HG03196 (cell line): Measurements from ENCODE around the gene PXYLP1.
"Not testable (repeated sequence)": the region's sequence is repeated elsewhere in the genome, so short reads cannot be mapped to it uniquely, and the experiment has no call there.

Experiments
- ATAC-seq: cut with Tn5 transposase; IDR thresholded peaks from one replicate; pipeline ENCODE4 v1.9.1; 2021; ENCODE audit not compliant: unreplicated experiment

The PXYLP1 gene

DNA sequence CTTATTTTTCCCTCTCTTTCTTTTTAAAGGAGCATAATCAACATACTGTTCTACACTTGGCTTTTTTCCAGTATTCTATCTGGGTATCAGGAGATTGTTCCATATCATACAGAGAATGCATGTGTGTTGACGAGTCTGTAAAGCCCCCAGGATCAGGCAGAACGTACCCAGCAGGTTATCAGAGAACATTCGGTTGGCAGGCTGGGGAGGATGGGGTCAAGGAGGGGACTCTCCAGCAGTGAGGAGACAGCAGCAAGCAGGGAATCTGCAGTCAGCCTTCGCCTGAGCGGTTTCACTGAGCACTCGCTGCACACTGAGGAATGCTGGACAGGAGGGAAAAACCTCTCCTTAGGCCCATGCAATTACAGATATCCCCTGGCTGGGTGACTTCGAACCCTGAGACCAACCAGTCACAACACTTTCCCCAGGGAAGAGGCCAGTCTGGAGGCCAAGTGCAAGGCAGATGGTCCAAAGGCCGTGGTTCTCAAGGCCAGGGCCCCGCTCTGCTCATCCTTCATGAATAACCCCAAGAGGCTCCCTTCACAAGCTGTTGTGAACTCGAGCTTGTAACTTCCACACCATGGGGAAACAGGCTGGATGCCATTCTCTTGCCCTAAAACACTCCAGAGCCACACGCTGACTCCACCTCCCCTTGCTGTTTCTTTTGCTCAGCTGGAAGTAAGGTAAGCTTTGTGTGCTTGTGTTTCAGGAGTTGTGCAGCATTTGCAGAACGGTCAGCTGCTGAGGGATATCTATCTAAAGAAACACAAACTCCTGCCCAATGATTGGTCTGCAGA lies 60.1 kb downstream of the PXYLP1 start:
- ATAC-seq: no peak

DNA sequence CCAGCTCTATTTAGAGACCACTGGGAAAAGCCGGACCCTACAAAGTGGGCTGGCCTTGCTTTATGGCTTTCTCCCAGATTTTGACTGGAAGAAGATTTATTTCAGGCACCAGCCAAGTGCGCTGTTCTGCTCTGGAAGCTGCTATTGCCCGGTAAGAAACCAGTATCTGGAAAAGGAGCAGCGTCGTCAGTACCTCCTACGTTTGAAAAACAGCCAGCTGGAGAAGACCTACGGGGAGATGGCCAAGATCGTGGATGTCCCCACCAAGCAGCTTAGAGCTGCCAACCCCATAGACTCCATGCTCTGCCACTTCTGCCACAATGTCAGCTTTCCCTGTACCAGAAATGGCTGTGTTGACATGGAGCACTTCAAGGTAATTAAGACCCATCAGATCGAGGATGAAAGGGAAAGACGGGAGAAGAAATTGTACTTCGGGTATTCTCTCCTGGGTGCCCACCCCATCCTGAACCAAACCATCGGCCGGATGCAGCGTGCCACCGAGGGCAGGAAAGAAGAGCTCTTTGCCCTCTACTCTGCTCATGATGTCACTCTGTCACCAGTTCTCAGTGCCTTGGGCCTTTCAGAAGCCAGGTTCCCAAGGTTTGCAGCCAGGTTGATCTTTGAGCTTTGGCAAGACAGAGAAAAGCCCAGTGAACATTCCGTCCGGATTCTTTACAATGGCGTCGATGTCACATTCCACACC lies 60.9 kb downstream of the PXYLP1 start:
- no peak for ATAC-seq

- ATAC-seq: no peak
Observed at GRCh38 chr3:141294301-141294700, 62.7 kb downstream of the PXYLP1 start.

DNA sequence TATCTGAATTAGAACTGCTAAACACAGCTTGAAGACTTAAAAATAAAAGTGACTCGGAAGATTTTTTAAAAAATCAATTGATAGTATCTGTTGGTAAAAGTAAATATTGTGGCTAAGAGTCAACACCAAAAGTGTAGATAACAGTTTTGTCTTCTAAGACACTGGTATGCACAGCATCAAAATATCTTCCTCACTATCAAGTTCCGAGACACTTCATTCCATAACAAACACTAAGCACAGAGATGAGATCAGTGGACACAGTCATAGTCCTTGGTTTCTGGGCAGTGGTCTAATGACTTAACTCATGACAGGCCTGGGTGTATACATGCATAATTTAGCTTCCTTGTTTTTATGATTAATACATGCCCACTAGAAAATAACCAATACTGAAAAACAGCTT lies 63.2 kb downstream of the PXYLP1 start:
- ATAC-seq: no peak

DNA sequence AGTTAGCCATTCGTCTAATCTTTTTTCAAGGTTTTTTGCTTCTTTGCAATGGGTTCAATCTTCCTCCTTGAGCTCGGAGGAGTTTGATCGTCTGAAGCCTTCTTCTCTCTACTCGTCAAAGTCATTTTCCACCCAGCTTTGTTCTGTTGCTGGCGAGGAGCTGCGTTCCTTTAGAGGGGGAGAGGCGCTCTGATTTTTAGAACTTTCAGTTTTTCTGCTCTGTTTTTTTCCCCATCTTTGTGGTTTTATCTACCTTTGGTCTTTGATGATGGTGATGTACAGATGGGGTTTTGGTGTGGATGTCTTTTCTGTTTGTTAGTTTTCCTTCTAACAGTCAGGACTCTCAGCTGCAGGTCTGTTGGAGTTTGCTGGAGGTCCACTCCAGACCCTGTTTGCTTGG lies 68.8 kb downstream of the PXYLP1 start:
- ATAC-seq: not testable (repeated sequence)

GRCh38 chr3:141302364-141303141 lies 70.9 kb downstream of the PXYLP1 start:
- ATAC-seq: no peak

GRCh38 chr3:141303481-141304223 lies 72.0 kb downstream of the PXYLP1 start:
- ATAC-seq: no peak

DNA sequence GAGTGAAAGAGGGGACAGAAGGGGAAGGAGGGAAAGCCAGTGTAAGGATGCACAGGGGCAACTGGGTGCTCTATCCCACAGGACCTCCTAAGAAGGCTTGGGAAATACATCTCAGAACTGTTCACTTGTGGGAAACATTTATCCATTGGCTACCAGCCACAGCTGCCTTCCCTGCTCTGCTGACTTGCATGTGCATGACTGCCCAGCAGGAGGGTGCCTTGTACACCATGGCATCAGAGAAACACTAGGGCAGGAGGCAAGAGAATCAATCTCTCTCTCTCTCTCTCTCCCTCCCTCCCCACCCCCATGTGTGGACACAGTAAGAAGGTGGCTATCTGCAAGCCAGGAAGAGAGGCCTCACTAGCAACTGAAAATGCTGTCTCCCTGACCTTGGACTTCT lies 73.8 kb downstream of the PXYLP1 start:
- ATAC-seq: no peak

- no peak for ATAC-seq
Observed at GRCh38 chr3:141306276-141306675, 74.7 kb downstream of the PXYLP1 start.

GRCh38 chr3:141306922-141307321 lies 75.3 kb downstream of the PXYLP1 start:
- ATAC-seq: no peak

DNA sequence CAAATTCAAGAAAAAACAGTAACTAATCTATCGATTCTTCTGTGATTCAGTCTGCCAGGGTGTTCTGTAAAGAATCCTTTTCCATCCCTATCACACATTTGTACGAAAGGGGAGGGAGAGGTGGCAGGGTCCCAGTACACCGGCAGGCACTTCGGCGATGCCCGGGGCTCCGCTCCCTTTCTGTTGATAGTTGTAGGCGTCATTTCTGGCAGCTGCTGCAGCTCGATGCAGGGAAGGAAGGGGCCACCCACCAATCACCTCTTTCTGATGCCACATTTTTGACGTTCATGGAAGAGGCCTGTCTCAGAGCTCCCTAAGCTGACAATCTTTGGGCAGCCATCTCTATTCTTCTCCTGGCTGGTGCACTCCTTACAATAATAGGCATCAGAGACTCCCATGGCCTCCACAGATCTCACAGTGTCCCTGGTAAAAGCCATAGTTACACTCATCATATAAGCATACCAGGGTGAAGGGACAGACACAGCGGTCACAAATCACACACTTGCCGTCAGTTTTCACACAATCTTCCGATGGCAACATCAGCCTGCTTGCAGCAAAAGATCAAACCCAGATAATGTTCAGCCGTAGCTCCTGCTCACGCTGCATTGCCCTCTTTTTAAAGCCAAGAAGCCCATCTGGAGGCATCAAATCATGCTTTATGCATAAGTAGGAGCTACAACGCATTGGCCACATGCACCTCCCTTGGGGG lies 75.9 kb downstream of the PXYLP1 start:
- ATAC-seq: no peak

- ATAC-seq: no peak
Observed at GRCh38 chr3:141308588-141309218, 77.1 kb downstream of the PXYLP1 start.

GRCh38 chr3:141311170-141311495 lies 79.5 kb downstream of the PXYLP1 start:
- no peak for ATAC-seq

DNA sequence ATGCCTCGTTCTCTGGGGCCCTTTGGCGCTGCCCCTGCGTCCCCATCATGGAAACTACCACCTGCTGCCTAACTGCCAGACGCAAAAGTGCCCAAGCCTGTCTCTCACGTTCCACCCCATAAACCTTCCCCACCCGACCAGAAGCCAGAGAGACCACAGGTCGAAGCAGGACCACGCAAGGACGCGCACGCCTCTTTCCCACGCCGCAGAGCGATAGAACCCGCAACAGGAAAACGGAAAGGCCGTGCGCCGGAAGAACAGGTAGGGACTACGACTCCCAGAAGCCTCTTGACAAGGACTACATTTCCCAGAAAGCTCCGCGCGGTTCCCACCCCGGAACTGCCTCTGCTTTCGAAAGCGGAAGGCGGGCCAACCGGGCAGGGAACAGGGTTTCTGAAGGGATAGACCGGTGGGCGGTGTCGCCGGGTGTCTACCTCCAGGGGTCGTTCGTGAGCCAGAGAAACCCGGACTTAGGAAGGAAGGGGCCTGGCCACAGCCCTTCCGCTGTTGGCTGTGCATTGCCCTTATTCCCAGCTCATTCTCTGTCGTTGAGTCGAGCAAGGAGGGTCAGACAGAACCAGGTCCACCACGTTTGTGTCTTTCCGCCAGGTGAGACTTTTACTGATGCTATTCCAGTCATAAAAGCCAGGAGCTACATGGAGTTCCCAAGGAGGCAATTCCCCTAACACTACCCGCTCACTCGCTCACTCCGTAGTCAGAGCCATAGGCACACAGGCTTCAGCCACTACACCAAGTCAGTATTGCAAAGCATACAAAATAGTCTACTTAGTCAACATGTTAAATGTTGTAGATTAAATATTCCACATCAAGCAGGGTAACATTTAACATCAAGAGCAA lies 80.1 kb downstream of the PXYLP1 start:
- ATAC-seq: peak; percentile 97

GRCh38 chr3:141312354-141313092 lies 80.9 kb downstream of the PXYLP1 start:
- ATAC-seq: no peak

DNA sequence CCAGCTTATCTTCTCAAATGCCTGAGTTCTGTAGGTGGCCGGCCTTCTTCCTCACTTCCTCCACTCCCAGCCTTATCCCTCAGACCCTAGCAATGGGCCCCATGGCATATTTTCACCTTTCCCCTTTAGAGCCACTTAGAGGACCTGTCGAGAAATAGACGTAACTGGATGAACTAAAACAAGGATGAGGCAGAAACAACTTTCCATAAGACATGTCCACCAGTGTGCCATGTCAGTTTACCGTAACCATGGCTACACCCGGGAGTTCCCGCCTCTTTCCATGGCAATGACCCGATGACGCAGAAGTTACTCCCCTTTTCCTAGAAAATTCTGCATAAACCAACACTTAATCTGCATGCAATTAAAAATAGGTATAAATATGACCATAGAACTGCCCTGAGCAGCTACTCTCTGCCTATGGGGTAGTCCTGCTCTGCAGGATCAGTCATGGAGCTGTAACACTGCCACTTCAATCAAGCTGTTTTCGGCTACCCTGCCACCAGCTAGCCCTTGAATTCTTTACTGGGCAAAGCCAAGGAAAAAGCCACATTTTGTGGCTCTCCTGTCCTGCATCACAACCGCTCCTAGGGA lies 81.6 kb downstream of the PXYLP1 start:
- ATAC-seq: no peak

DNA sequence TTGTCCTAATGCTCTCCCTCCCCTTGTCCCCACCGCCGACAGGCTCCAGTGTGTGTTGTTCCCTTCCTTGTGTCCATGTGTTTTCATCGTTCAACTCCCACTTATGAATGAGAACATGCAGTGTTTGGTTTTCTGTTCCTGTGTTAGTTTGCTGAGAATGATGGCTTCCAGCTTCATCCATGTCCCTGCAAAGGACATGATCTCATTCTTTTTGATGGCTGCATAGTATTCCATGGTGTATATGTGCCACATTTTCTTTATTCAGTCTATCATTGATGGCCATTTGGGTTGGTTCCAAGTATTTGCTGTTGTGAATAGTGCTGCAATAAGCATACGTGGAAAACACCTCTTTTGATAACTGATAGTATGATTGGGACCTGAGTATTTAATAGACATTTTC lies 82.8 kb downstream of the PXYLP1 start:
- not testable (repeated sequence) for ATAC-seq

DNA sequence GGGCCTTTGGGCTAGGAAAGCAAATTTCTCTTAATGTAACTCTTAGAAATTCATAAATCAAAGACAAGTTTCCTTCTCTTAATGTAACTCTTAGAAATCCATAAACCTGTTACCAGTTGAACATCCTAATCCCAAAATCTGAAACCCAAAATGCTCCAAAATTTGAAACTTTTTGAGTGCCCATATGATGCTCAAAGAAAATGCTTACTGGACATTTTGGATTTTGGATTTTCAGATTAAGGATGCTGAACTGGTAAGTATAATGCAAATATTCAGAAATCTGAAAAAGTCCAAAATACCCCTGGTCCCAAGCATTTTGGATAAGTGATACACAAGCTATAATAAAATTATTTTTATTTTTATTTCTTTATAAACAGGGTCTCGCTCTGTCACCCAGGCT lies 85.2 kb downstream of the PXYLP1 start:
- ATAC-seq: no peak
